Fibroblast of upper back skin (primary cell): ENCODE results near the gene PYROXD2.
A peak's percentile ranks its signal among the peaks of the same experiment; 100 is the strongest.

Source experiments
- DNase-seq: peaks from one replicate; pipeline ENCODE4 v3.0.0-alpha.2; 2013

Gene PYROXD2

GRCh38 chr10:98414932-98415730 lies at the start of gene PYROXD2:
Gene PYROXD2, minus strand, starts transcription at chr10:98415182. Its CDS starts 47 bp downstream, at chr10:98415135.
- DNase-seq = peak; percentile 95

GRCh38 chr10:98463976-98464754 lies 49.2 kb upstream of the PYROXD2 start:
- no peak for DNase-seq

- DNase-seq = no peak
Measured at GRCh38 chr10:98463016-98463415, 48.0 kb upstream of the PYROXD2 start.

- no peak for DNase-seq
Measured at GRCh38 chr10:98461500-98461842, 46.5 kb upstream of the PYROXD2 start.

- DNase-seq = peak; percentile 92
Measured at GRCh38 chr10:98460837-98461499, 46.0 kb upstream of the PYROXD2 start.

- DNase-seq = no peak
Measured at GRCh38 chr10:98458809-98459784, 44.1 kb upstream of the PYROXD2 start.

- DNase-seq = no peak
Measured at GRCh38 chr10:98457721-98458120, 42.7 kb upstream of the PYROXD2 start.

- DNase-seq = no peak
Measured at GRCh38 chr10:98456686-98457482, 41.9 kb upstream of the PYROXD2 start.

- DNase-seq = no peak
Measured at GRCh38 chr10:98456043-98456570, 41.1 kb upstream of the PYROXD2 start.

GRCh38 chr10:98453729-98454128 lies 38.7 kb upstream of the PYROXD2 start:
- no peak for DNase-seq

- no peak for DNase-seq
Measured at GRCh38 chr10:98450618-98451017, 35.6 kb upstream of the PYROXD2 start.

- DNase-seq = no peak
Measured at GRCh38 chr10:98449287-98449686, 34.3 kb upstream of the PYROXD2 start.

- DNase-seq = peak; percentile 73
Measured at GRCh38 chr10:98446661-98447221, 31.8 kb upstream of the PYROXD2 start, which contains the start of gene HPS1. Gene HPS1, minus strand, starts transcription at chr10:98446935. Its CDS starts 3,695 bp downstream, at chr10:98443240.

GRCh38 chr10:98446151-98446660 lies 31.2 kb upstream of the PYROXD2 start:
- peak; percentile 21 for DNase-seq

- DNase-seq = no peak
Measured at GRCh38 chr10:98445200-98445812, 30.3 kb upstream of the PYROXD2 start.

GRCh38 chr10:98444314-98445006 lies 29.5 kb upstream of the PYROXD2 start:
- no peak for DNase-seq

- no peak for DNase-seq
Measured at GRCh38 chr10:98438715-98439114, 23.7 kb upstream of the PYROXD2 start.

- DNase-seq = no peak
Measured at GRCh38 chr10:98436704-98437103, 21.7 kb upstream of the PYROXD2 start.

GRCh38 chr10:98435178-98435577 lies 20.2 kb upstream of the PYROXD2 start:
- no peak for DNase-seq
